PC-9 (cell line): Measurements from ENCODE around the gene ABL2.

ENCODE experiments used
- EZH2 ChIP-seq: fragments of 200-600 bp; sonication (generic); IDR thresholded peaks from 2 replicates; pipeline ENCODE4 v1.8.0; 2017; ENCODE audit warnings: antibody characterized with exemption, low read depth
- TF ChIP-seq, protein P1 (sequence below): fragments of 200-600 bp; sonication (generic); conservative IDR thresholded peaks from 2 replicates; pipeline ENCODE4 v1.6.1; 2017; ENCODE audit warnings: mixed run types, antibody characterized with exemption, mild to moderate bottlenecking, moderate library complexity

- TF ChIP-seq, protein P1, sequence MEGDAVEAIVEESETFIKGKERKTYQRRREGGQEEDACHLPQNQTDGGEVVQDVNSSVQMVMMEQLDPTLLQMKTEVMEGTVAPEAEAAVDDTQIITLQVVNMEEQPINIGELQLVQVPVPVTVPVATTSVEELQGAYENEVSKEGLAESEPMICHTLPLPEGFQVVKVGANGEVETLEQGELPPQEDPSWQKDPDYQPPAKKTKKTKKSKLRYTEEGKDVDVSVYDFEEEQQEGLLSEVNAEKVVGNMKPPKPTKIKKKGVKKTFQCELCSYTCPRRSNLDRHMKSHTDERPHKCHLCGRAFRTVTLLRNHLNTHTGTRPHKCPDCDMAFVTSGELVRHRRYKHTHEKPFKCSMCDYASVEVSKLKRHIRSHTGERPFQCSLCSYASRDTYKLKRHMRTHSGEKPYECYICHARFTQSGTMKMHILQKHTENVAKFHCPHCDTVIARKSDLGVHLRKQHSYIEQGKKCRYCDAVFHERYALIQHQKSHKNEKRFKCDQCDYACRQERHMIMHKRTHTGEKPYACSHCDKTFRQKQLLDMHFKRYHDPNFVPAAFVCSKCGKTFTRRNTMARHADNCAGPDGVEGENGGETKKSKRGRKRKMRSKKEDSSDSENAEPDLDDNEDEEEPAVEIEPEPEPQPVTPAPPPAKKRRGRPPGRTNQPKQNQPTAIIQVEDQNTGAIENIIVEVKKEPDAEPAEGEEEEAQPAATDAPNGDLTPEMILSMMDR: no peak
- TF ChIP-seq EZH2: no peak
These were observed 86.2 kb downstream of the ABL2 start for GRCh38 chr1:179143322-179143721.
